Measurements from ENCODE around the gene CLDN16. TPM values are rescaled to one million over a fixed set of nuclear protein-coding genes. Genes with fewer than 3 reads are reported as not detected.

Gene CLDN16
- total RNA-seq, 1 experiment from 2014 or later = not detected

- Histone ChIP-seq H3K9me3 (ENCODE audit: control insufficient read depth in 1 of 2, insufficient read depth in 1 of 2, low read depth in 1 of 2, low read length in 2 of 2) (no peaks in the 10 kb centered on the region), H3K27ac (ENCODE audit: low read depth, low read length) (no peak overlapping the region), H3K9me2 (ENCODE audit: insufficient read depth) (no peaks in the 10 kb centered on the region), H4K20me1 (ENCODE audit: insufficient read depth) (no peaks in the 10 kb centered on the region), H3K9ac (ENCODE audit: low read length) (no peak overlapping the region), H3K4me2 (ENCODE audit: low read length) (no peak overlapping the region), H3K4me1 (ENCODE audit: control insufficient read depth in 1 of 2, insufficient read depth in 2 of 2, low read length in 2 of 2) (no peaks in the 10 kb centered on the region), H3K27me3 (ENCODE audit: insufficient read depth, low read length) (no peaks in the 10 kb centered on the region), H2AFZ (ENCODE audit: low read depth, low read length, poor library complexity, severe bottlenecking) (no peak overlapping the region), H3K36me3 (ENCODE audit: control insufficient read depth in 1 of 2, insufficient read depth in 2 of 2, low read length in 2 of 2) (no peaks in the 10 kb centered on the region), H3K4me3 (replicated peaks in 1 of 2; ENCODE audit: low read depth in 1 of 2, low read length in 2 of 2) (no peak overlapping the region), H3K79me2 (ENCODE audit: insufficient read depth, low read length) (no peaks in the 10 kb centered on the region)
- no peak for TF ChIP-seq SP1 (IDR thresholded peaks at IDR 0.05; ENCODE audit: low read depth)
- no peak for TF ChIP-seq ZBTB33 (IDR thresholded peaks at IDR 0.05; ENCODE audit: extremely low read depth, insufficient replicate concordance, low read length)
- no peak for TF ChIP-seq FOSL1 (IDR thresholded peaks at IDR 0.05; ENCODE audit: low read depth)
- no peak for TF ChIP-seq ZNF274 (IDR thresholded peaks at IDR 0.05; ENCODE audit: low read depth, low read length)
- ChIA-PET CTCF (no interaction called here), POLR2A (no interaction called here), RAD21 (ENCODE audit: low non-redundant PET in 1 of 2, low total read pairs in 2 of 2, uncharacterized antibody in 2 of 2, unreplicated experiment in 2 of 2) (no interaction called here)
- ATAC-seq (no peak), DNase-seq (ENCODE audit: low read depth, low spot score) (no peak)
- intact Hi-C loops (cut with micrococcal nuclease) = no loop called here
- no TSS peak for BruUV-seq (replicated peaks)
These were observed 30.5 kb upstream of the CLDN16 start for GRCh38 chr3:190357468-190357867.

DNA sequence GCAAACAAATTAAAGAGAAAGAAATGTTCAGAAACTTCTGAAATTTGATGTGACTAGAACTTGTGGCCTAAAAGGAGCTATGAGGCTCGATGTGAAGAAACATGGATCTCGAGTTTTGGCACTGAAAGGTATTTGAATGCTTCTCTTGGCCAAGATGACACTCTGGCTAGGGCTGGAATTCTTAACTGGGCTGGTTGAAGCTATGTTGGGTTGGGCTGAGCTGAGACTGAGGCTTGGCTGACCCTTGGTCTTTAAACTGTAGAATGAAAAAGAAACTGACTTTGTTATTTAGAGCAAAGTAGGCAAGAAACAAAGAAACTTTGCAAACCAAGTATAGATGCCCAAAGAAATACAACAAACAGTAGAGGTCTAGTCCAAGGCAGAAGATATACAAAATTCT is 28.1 kb upstream of the CLDN16 start:
- H3K79me2 ChIP-seq (ENCODE audit: insufficient read depth, low read length) = no peaks in the 10 kb centered on the region
- H3K36me3 ChIP-seq (ENCODE audit: control insufficient read depth in 1 of 2, insufficient read depth in 2 of 2, low read length in 2 of 2) = no peaks in the 10 kb centered on the region
- no peaks in the 10 kb centered on the region for H3K9me3 ChIP-seq (ENCODE audit: control insufficient read depth in 1 of 2, insufficient read depth in 1 of 2, low read depth in 1 of 2, low read length in 2 of 2)
- no peak for ATAC-seq
- DNase-seq (ENCODE audit: low read depth, low spot score) = no peak
- H3K4me2 ChIP-seq (ENCODE audit: low read length) = no peak overlapping the region
- no peaks in the 10 kb centered on the region for H4K20me1 ChIP-seq (ENCODE audit: insufficient read depth)
- ChIA-PET RAD21 (ENCODE audit: low non-redundant PET in 1 of 2, low total read pairs in 2 of 2, uncharacterized antibody in 2 of 2, unreplicated experiment in 2 of 2) (no interaction called here), CTCF (no interaction called here), POLR2A (no interaction called here)
- no peak overlapping the region for H3K9ac ChIP-seq (ENCODE audit: low read length)
- no peak overlapping the region for H3K27ac ChIP-seq (ENCODE audit: low read depth, low read length)
- H3K4me3 ChIP-seq (replicated peaks in 1 of 2; ENCODE audit: low read depth in 1 of 2, low read length in 2 of 2) = no peak overlapping the region
- BruUV-seq (replicated peaks) = no TSS peak
- H2AFZ ChIP-seq (ENCODE audit: low read depth, low read length, poor library complexity, severe bottlenecking) = no peak overlapping the region
- H3K4me1 ChIP-seq (ENCODE audit: control insufficient read depth in 1 of 2, insufficient read depth in 2 of 2, low read length in 2 of 2) = no peaks in the 10 kb centered on the region
- intact Hi-C loops (cut with micrococcal nuclease) = no loop called here
- no peaks in the 10 kb centered on the region for H3K9me2 ChIP-seq (ENCODE audit: insufficient read depth)
- H3K27me3 ChIP-seq (ENCODE audit: insufficient read depth, low read length) = no peaks in the 10 kb centered on the region
- TF ChIP-seq SP1 (IDR thresholded peaks at IDR 0.05; ENCODE audit: low read depth) (no peak), TCF7L2 (IDR thresholded peaks at IDR 0.05; ENCODE audit: borderline replicate concordance, extremely low read depth, insufficient read depth, insufficient read length) (no peak), JUND (IDR thresholded peaks at IDR 0.05) (no peak), POLR2AphosphoS5 (IDR thresholded peaks at IDR 0.05; ENCODE audit: low read depth, low read length) (no peak), ZNF274 (IDR thresholded peaks at IDR 0.05; ENCODE audit: low read depth, low read length) (no peak), SIN3A (IDR thresholded peaks at IDR 0.05; ENCODE audit: low read depth) (no peak), ELF1 (IDR thresholded peaks at IDR 0.05; ENCODE audit: borderline replicate concordance, low read depth) (no peak), ZFX (IDR thresholded peaks at IDR 0.05) (no peak), EZH2phosphoT487 (IDR thresholded peaks at IDR 0.05; ENCODE audit: borderline replicate concordance) (no peak), RAD21 (IDR thresholded peaks at IDR 0.05; ENCODE audit: low read depth) (no peak)
- TF ChIP-seq, protein P1, sequence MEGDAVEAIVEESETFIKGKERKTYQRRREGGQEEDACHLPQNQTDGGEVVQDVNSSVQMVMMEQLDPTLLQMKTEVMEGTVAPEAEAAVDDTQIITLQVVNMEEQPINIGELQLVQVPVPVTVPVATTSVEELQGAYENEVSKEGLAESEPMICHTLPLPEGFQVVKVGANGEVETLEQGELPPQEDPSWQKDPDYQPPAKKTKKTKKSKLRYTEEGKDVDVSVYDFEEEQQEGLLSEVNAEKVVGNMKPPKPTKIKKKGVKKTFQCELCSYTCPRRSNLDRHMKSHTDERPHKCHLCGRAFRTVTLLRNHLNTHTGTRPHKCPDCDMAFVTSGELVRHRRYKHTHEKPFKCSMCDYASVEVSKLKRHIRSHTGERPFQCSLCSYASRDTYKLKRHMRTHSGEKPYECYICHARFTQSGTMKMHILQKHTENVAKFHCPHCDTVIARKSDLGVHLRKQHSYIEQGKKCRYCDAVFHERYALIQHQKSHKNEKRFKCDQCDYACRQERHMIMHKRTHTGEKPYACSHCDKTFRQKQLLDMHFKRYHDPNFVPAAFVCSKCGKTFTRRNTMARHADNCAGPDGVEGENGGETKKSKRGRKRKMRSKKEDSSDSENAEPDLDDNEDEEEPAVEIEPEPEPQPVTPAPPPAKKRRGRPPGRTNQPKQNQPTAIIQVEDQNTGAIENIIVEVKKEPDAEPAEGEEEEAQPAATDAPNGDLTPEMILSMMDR (IDR thresholded peaks at IDR 0.05 in 2 of 3, conservative IDR thresholded peaks at IDR 0.05 in 1 of 3; ENCODE audit: borderline replicate concordance in 1 of 3, insufficient read depth in 1 of 3, low read depth in 2 of 3, low read length in 2 of 3) = no peak
- TF ChIP-seq, protein P2, sequence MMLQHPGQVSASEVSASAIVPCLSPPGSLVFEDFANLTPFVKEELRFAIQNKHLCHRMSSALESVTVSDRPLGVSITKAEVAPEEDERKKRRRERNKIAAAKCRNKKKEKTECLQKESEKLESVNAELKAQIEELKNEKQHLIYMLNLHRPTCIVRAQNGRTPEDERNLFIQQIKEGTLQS (IDR thresholded peaks at IDR 0.05) = no peak

Data from HCT116 (cell line).